Natural killer cell (primary cell): ENCODE results near the gene LRRN3. TPM values are rescaled to one million over a fixed set of nuclear protein-coding genes. Genes with fewer than 3 reads are reported as not detected.

Experiments
- ATAC-seq, 3 donors: fragments of 150-1000 bp in 2 of 3; fragments of 200-7000 bp in 1 of 3; cut with Tn5 transposase; 1 replicate in 1 of 3; 2 replicates in 2 of 3; pipeline ENCODE4 v1.10.0; 2021; ENCODE audit warnings: mild to moderate bottlenecking in 2 of 3, moderate library complexity in 2 of 3
- DNase-seq, 2 donors: peaks; one replicate each; pipeline versions ENCODE4 v3.0.0 to v3.0.0-alpha.2; 2013 to 2021; ENCODE audit warnings: mixed read lengths in 1 of 2
- H3K27ac ChIP-seq: one replicate; pipeline ENCODE4 v1.5.1; 2013; ENCODE audit warnings: mild to moderate bottlenecking, low read length
- H3K27me3 ChIP-seq: one replicate; pipeline ENCODE4 v1.6.1; 2013; ENCODE audit warnings: low read length; ENCODE audit not compliant: control insufficient read depth, insufficient read depth
- H3K36me3 ChIP-seq: one replicate; pipeline ENCODE4 v1.6.1; 2013; ENCODE audit warnings: low read length; ENCODE audit not compliant: control insufficient read depth, insufficient read depth
- H3K4me1 ChIP-seq: one replicate; pipeline ENCODE4 v1.6.1; 2013; ENCODE audit warnings: low read length; ENCODE audit not compliant: control insufficient read depth, insufficient read depth
- H3K4me3 ChIP-seq: one replicate; pipeline ENCODE4 v1.5.1; 2013; ENCODE audit warnings: low read length
- H3K9me3 ChIP-seq: one replicate; pipeline ENCODE4 v1.6.1; 2013; ENCODE audit warnings: low read length; ENCODE audit not compliant: control insufficient read depth, insufficient read depth
- H3K27ac Mint-ChIP-seq, 2 donors: one replicate each; pipeline ENCODE4 v1.8.0; 2022; ENCODE audit warnings: mild to moderate bottlenecking in 2 of 2, mixed read lengths in 2 of 2, moderate library complexity in 1 of 2
- H3K27me3 Mint-ChIP-seq, 2 donors: one replicate each; pipeline ENCODE4 v1.8.0; 2022; ENCODE audit warnings: low read depth in 2 of 2, mixed read lengths in 2 of 2
- H3K36me3 Mint-ChIP-seq: one replicate; pipeline ENCODE4 v1.8.0; 2022; ENCODE audit warnings: mixed read lengths
- H3K4me1 Mint-ChIP-seq, 2 donors: one replicate each; pipeline ENCODE4 v1.8.0; 2022; ENCODE audit warnings: mixed read lengths in 2 of 2
- H3K4me3 Mint-ChIP-seq: one replicate; pipeline ENCODE4 v1.8.0; 2022; ENCODE audit warnings: mild to moderate bottlenecking, moderate library complexity, mixed read lengths
- H3K9me3 Mint-ChIP-seq, 2 donors: one replicate each; pipeline ENCODE4 v1.8.0; 2022; ENCODE audit warnings: mixed read lengths in 2 of 2
- WGBS: methylation state at CpG from one replicate; pipeline ENCODE4 v1.1.7; 2013; ENCODE audit warnings: missing lambda C conversion rate; ENCODE audit not compliant: insufficient coverage; 5-methylcytosine and 5-hydroxymethylcytosine counted together
- intact Hi-C: fragments of 100-400 bp; cut with micrococcal nuclease; formaldehyde crosslinking; loops from one replicate; pipeline ENCODE4 v1.14.2; 2022
- total RNA-seq, 4 donors: library from RNA; stranded (reverse); fragments of 120-200 nt in 1 of 4; gene quantifications; one replicate each; pipeline versions ENCODE4 v1.2.3 to v1.2.4, GENCODE V29; 2013 to 2022
- TF ChIP-seq, protein P1 (sequence below): fragments of 200-600 bp; IDR thresholded peaks from one replicate; pipeline ENCODE4 v1.8.0; 2022; ENCODE audit warnings: antibody characterized with exemption

The LRRN3 gene
- total RNA-seq, 3 donors from 2014 or later (not counting 1 experiment from before 2014, with no cell fraction given) = 0.27 to 0.90 TPM; not detected in 1

- no peaks in the 10 kb centered on the region for H3K4me1 ChIP-seq
- Mint-ChIP-seq H3K36me3 (no peaks in the 10 kb centered on the region), H3K9me3 (peaks cover 2 to 3% of the 10 kb centered on the region in 2 donors), H3K4me3 (no peak overlapping the region), H3K4me1 (no peaks in the 10 kb centered on the region), H3K27me3 (no peaks in the 10 kb centered on the region), H3K27ac (no peak overlapping the region)
- DNase-seq = no peak
- no peaks in the 10 kb centered on the region for H3K27me3 ChIP-seq
- TF ChIP-seq, protein P1, sequence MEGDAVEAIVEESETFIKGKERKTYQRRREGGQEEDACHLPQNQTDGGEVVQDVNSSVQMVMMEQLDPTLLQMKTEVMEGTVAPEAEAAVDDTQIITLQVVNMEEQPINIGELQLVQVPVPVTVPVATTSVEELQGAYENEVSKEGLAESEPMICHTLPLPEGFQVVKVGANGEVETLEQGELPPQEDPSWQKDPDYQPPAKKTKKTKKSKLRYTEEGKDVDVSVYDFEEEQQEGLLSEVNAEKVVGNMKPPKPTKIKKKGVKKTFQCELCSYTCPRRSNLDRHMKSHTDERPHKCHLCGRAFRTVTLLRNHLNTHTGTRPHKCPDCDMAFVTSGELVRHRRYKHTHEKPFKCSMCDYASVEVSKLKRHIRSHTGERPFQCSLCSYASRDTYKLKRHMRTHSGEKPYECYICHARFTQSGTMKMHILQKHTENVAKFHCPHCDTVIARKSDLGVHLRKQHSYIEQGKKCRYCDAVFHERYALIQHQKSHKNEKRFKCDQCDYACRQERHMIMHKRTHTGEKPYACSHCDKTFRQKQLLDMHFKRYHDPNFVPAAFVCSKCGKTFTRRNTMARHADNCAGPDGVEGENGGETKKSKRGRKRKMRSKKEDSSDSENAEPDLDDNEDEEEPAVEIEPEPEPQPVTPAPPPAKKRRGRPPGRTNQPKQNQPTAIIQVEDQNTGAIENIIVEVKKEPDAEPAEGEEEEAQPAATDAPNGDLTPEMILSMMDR = no peak
- intact Hi-C loops = no loop called here
- H3K9me3 ChIP-seq = no peaks in the 10 kb centered on the region
- no peaks in the 10 kb centered on the region for H3K36me3 ChIP-seq
- ATAC-seq = no peak
- no peak overlapping the region for H3K27ac ChIP-seq
- H3K4me3 ChIP-seq = no peak overlapping the region
- WGBS = 83% methylated on average over 2 of the region's 4 CpGs
These were observed 12.2 kb downstream of the LRRN3 start for GRCh38 chr7:111103136-111103535.

- no peaks in the 10 kb centered on the region for H3K27me3 ChIP-seq
- H3K27ac ChIP-seq = no peak overlapping the region
- 79% methylated on average over 3 of the region's 4 CpGs for WGBS
- Mint-ChIP-seq H3K36me3 (no peaks in the 10 kb centered on the region), H3K27ac (no peak overlapping the region), H3K9me3 (peaks cover 2 to 3% of the 10 kb centered on the region in 2 donors), H3K4me3 (no peak overlapping the region), H3K4me1 (no peaks in the 10 kb centered on the region), H3K27me3 (no peaks in the 10 kb centered on the region)
- no peak overlapping the region for H3K4me3 ChIP-seq
- no peaks in the 10 kb centered on the region for H3K36me3 ChIP-seq
- TF ChIP-seq, protein P1 = no peak
- ATAC-seq (no peak), DNase-seq (no peak)
- no peaks in the 10 kb centered on the region for H3K9me3 ChIP-seq
- no peaks in the 10 kb centered on the region for H3K4me1 ChIP-seq
- intact Hi-C loops = no loop called here
These were observed 12.8 kb downstream of the LRRN3 start for GRCh38 chr7:111103678-111104274.

DNA sequence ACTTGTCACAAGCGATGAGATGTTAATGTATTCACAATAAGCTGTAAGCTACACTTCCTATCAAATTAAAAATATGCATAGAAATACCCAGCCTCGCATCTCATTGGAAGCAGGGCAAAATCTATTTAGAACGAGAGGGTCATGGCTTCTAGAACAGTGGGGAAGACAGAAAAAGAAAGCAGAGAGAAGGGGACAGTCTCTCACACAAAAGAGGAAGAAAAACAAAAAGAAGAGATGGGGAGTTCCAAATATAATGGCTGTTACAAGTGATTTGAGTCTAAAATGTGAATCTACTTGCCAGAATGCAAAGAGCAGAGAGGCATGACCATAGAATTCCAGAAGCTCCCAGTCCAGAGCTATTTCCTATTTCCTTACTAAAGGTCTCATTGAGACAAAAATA is 13.8 kb downstream of the LRRN3 start:
- H3K36me3 Mint-ChIP-seq = no peaks in the 10 kb centered on the region
- Histone ChIP-seq H3K9me3 (no peaks in the 10 kb centered on the region), H3K27me3 (no peaks in the 10 kb centered on the region), H3K36me3 (no peaks in the 10 kb centered on the region), H3K4me3 (no peak overlapping the region), H3K4me1 (no peaks in the 10 kb centered on the region), H3K27ac (no peak overlapping the region)
- peaks cover 2 to 3% of the 10 kb centered on the region in 2 donors for H3K9me3 Mint-ChIP-seq
- no peak for ATAC-seq
- TF ChIP-seq, protein P1 = no peak
- H3K4me3 Mint-ChIP-seq = no peak overlapping the region
- no peaks in the 10 kb centered on the region for H3K27me3 Mint-ChIP-seq
- DNase-seq = no peak
- H3K4me1 Mint-ChIP-seq = no peaks in the 10 kb centered on the region
- intact Hi-C loops = no loop called here
- 77% methylated on average over 3 of the region's 3 CpGs for WGBS
- H3K27ac Mint-ChIP-seq = no peak overlapping the region

- Histone ChIP-seq H3K9me3 (no peaks in the 10 kb centered on the region), H3K27me3 (no peaks in the 10 kb centered on the region), H3K4me3 (no peak overlapping the region), H3K4me1 (no peaks in the 10 kb centered on the region), H3K36me3 (no peaks in the 10 kb centered on the region), H3K27ac (no peak overlapping the region)
- Mint-ChIP-seq H3K27ac (no peak overlapping the region), H3K9me3 (peaks cover 2 to 3% of the 10 kb centered on the region in 2 donors), H3K4me3 (no peak overlapping the region), H3K4me1 (no peaks in the 10 kb centered on the region), H3K36me3 (no peaks in the 10 kb centered on the region), H3K27me3 (no peaks in the 10 kb centered on the region)
- 91% methylated on average over 3 of the region's 3 CpGs for WGBS
- DNase-seq = no peak
- intact Hi-C loops = no loop called here
- TF ChIP-seq, protein P1 = no peak
- ATAC-seq = no peak
These were observed 14.3 kb downstream of the LRRN3 start for GRCh38 chr7:111105269-111105668.
